ENCODE data around the gene TNIK. TPM values are rescaled to one million over a fixed set of nuclear protein-coding genes. Genes with fewer than 3 reads are reported as not detected.

Gene TNIK
- total and polyA plus RNA-seq, 2 of the 4 experiments (the other 2 are of a cell fraction) = 3.4 to 6.3 TPM

DNA sequence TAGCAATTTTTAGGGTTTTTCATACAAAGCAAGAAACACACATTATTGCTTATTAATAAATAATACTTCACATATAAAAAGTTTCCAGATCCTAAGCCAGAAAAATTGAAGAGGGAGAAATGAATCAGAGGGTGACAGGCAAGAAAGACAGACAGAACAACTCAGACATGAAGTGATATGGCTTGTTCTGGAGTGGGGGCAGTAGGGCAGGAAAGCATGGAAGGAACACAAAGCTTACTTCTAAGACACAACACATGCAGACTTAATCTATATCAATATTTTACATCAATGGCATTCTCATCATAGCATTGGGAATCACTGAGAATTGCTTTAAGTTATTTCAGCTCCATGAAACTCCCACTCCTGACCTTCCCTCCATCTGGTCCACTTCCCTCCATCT is 24.4 kb downstream of the TNIK start:
- no peak overlapping the region for H2BK20ac ChIP-seq (ENCODE audit: low read depth, low read length)
- H4K20me1 ChIP-seq (ENCODE audit: insufficient read depth, low read length) = no peaks in the 10 kb centered on the region
- ChIA-PET CTCF (no interaction called here), POLR2A (ENCODE audit: unreplicated experiment) (no interaction called here)
- H4K5ac ChIP-seq (ENCODE audit: low read depth, low read length) = no peak overlapping the region
- no peak overlapping the region for H2AK9ac ChIP-seq (replicated peaks; ENCODE audit: low read depth, low read length, poor library complexity)
- ATAC-seq (ENCODE audit: low read depth) (no peak), DNase-seq (no peak)
- H3K4me3 ChIP-seq (ENCODE audit: insufficient read depth, low read depth, low read length) = no peak overlapping the region
- H3K14ac ChIP-seq (replicated peaks; ENCODE audit: low read depth, low read length) = no peak overlapping the region
- H3K56ac ChIP-seq (ENCODE audit: extremely low read depth, insufficient read depth, low read length) = no peak overlapping the region
- H3K9ac ChIP-seq (ENCODE audit: low read depth, low read length) = no peak overlapping the region
- no peak overlapping the region for H3K27ac ChIP-seq (ENCODE audit: insufficient read depth, low read length)
- dilution Hi-C loops (cut with HindIII; ENCODE audit: low sequenced_read_pairs, unreplicated experiment) (no loop called here), in situ Hi-C loops (cut with MboI; ENCODE audit: low sequenced_read_pairs) (no loop called here), intact Hi-C loops (cut with micrococcal nuclease) (no loop called here)
- H3K36me3 ChIP-seq (ENCODE audit: control insufficient read depth, insufficient read depth, low read length) = no peaks in the 10 kb centered on the region
- H4K91ac ChIP-seq (ENCODE audit: insufficient read depth, low read depth, low read length) = no peak overlapping the region
- no peak overlapping the region for H2AK5ac ChIP-seq (ENCODE audit: low read depth, low read length)
- no peaks in the 10 kb centered on the region for H3K9me3 ChIP-seq (ENCODE audit: control insufficient read depth, insufficient read depth, low read length)
- H3K18ac ChIP-seq (ENCODE audit: low read depth, low read length) = no peak overlapping the region
- TF ChIP-seq, protein P1, sequence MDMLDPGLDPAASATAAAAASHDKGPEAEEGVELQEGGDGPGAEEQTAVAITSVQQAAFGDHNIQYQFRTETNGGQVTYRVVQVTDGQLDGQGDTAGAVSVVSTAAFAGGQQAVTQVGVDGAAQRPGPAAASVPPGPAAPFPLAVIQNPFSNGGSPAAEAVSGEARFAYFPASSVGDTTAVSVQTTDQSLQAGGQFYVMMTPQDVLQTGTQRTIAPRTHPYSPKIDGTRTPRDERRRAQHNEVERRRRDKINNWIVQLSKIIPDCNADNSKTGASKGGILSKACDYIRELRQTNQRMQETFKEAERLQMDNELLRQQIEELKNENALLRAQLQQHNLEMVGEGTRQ (IDR thresholded peaks at IDR 0.05; ENCODE audit: low read depth, low read length) = no peak
- no TSS peak for BruUV-seq (replicated peaks)
- H3K27me3 ChIP-seq (ENCODE audit: control insufficient read depth, insufficient read depth, low read length) = no peaks in the 10 kb centered on the region
- no peak overlapping the region for H3K23ac ChIP-seq (ENCODE audit: low read depth, low read length)
- no peak overlapping the region for H2BK5ac ChIP-seq (ENCODE audit: low read depth, low read length, poor library complexity, severe bottlenecking)
- H4K8ac ChIP-seq (ENCODE audit: low read depth in 2 of 2, low read length in 2 of 2) = no peak overlapping the region
- no peak overlapping the region for H3K4ac ChIP-seq (ENCODE audit: low read depth, low read length)
- H3K4me2 ChIP-seq (ENCODE audit: low read depth, low read length) = no peak overlapping the region
- no peaks in the 10 kb centered on the region for H3K9me1 ChIP-seq (ENCODE audit: insufficient read depth, low read length)
- H3K79me1 ChIP-seq (ENCODE audit: low read depth in 1 of 2, low read length in 2 of 2) = no peaks in the 10 kb centered on the region
- H2BK120ac ChIP-seq (ENCODE audit: low read depth, low read length) = no peak overlapping the region
- H3K4me1 ChIP-seq (ENCODE audit: control insufficient read depth, insufficient read depth, low read length) = no peaks in the 10 kb centered on the region
- no peak overlapping the region for H2AFZ ChIP-seq (replicated peaks; ENCODE audit: low read length, poor library complexity)
- no peak overlapping the region for H2BK15ac ChIP-seq (ENCODE audit: low read depth, low read length)

All from IMR-90 (cell line).